AG08396 (cell line): ENCODE measurements around the gene BLCAP.
"Not testable (repeated sequence)": the region's sequence is repeated elsewhere in the genome, so short reads cannot be mapped to it uniquely, and the experiment has no call there.

Experiments
- DNase-seq: peaks from one replicate; pipeline ENCODE4 v3.0.0; 2012; ENCODE audit warnings: low spot score, mixed read lengths

BLCAP gene

DNA sequence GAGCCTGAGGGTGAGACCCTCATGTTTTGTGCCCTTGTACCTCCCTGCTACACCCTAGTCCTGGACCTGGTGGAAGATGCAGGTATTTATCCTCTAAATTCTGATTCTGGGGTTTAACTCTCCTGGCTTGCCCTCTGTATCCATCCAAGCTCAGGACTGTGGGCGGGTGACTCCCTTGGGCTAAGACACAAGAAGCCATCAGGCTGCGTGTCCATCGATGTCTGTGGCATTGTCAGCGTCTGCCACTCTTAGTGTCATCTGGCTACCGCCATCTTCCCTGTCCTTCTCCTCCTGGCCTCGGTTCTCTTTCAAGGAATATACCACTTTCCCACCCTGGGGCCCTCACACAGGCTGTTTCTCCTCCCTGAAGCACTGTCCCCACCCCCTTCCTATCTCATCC, 28.9 kb upstream of the BLCAP start:
- no peak for DNase-seq

DNA sequence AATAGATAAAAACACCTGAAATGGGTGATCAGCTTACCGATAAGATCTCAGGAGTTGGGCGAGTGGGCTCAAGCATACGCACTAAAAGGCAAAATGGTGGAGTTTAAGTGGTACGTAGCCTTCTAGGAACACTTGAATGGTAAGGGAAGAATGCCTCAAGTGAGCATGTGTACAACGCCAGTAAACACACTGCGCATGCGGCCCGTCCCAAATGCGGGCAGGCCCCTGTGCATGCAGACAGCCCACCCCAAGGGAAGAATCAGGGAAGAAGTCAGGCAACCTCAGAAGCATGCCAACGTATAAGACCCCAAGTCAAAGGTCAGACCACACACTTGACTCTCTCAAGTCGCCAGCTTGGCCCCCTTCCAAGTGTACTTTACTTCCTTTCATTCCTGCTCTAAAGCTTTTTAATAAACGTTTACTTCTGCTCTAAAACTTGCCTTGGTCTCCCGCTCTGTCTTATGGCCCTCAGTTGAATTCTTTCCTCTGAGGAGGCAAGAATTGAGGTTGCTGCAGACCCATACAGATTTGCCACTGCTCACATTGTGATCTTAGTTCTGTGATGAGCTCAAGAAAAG, 27.1 kb upstream of the BLCAP start:
- not testable (repeated sequence) for DNase-seq

DNA sequence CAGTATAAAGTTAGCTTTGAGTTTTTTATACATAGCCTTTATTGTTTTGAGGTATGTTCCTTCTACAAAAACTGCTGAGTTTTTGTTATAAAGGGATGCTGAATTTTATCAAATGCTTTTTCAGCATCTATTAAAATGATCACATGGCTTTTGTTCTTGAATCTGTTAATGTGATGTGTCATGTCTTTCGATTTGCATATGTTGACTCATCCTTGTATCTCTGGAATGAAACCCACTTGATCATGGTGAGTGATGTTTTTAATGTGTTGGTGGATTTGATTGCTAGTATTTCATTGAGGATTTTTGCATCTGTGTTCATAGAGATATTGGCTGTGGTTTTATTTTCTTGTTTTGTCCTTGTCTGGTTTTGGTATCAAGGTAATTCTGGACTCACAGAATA, 24.7 kb upstream of the BLCAP start:
- no peak for DNase-seq

DNA sequence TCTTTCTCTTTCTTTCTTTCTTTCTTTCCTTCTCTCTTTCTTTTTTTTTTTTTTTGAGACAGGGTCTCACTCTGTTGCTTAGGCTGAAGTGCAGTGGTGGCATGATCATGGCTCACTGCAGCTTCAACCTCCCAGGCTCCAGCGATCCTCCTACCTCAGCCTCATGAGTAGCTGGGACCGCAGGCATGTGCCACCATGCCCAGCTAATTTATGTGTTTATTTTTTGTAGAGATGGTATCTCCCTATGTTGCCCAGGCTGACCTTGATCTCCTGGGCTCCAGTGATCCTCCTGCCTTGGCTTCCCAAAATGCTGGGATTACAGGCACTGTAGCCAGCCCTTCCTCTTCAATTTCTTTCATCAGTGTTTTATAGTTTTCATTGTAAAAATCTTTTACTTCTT, 24.0 kb upstream of the BLCAP start:
- DNase-seq: not testable (repeated sequence)

GRCh38 chr20:37550101-37550920, 22.6 kb upstream of the BLCAP start:
- not testable (repeated sequence) for DNase-seq

DNA sequence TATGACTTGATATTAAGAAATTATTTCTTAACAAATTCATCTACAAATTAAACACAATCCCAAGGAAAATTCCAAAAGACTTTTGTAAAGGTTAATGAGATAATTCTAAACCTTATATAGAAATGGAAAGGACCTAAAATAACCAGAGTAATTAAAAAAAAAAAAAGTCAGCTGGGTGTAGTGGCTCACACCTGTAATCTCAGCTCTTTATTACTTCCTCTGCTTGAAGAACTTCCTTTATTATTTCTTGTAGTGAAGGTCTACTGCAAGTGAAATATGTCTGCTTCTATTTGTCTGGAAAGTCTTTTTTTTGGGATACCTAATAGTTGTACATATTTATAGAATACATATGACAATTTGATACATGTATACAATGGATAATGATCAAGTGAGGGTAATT, 20.2 kb upstream of the BLCAP start:
- no peak for DNase-seq

GRCh38 chr20:37545516-37545915, 17.8 kb upstream of the BLCAP start:
- no peak for DNase-seq

- DNase-seq: no peak
Measured at GRCh38 chr20:37544386-37544785, 16.7 kb upstream of the BLCAP start.

GRCh38 chr20:37543828-37544227, 16.2 kb upstream of the BLCAP start:
- DNase-seq: peak; percentile 68

DNA sequence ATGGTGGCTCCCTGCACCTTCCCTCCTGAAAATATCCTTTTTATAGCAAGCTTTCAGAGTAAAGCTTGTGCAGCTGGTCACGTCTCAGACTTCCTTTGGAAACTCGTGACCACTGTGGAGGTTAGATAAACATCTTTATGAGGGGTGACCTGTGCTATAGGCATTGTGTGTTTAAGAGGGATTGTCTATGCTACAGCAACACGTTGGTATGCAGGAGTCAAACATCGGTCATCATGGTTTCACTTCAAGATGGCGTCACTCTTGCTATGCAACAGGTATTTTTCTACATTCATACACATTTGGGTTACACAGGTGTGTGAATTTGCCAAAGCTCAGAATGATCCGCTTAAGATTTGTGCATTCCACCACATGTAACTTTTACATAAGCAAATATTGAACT, 14.6 kb upstream of the BLCAP start:
- no peak for DNase-seq

GRCh38 chr20:37541326-37541725, 13.7 kb upstream of the BLCAP start:
- no peak for DNase-seq

GRCh38 chr20:37540838-37541237, 13.2 kb upstream of the BLCAP start:
- not testable (repeated sequence) for DNase-seq

DNA sequence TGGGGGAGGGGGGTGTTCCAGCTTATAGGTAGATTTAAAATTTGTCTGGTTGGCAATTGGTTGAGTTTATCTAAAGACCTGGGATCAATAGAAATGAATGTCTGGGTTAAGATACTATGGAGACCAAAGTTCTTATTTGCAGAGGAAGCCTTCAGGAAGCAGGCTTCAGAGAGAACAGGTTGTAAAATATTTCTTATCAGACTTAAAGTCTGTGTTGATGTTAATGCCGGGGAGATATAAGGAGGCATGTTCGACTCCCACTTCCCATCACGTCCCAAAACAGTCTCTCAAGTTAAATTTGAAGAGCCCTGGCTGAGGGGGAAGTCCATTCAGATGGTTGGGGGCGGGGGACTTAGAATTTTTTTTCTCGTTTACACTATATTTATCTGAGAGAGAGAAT, 12.3 kb upstream of the BLCAP start:
- DNase-seq: no peak

DNA sequence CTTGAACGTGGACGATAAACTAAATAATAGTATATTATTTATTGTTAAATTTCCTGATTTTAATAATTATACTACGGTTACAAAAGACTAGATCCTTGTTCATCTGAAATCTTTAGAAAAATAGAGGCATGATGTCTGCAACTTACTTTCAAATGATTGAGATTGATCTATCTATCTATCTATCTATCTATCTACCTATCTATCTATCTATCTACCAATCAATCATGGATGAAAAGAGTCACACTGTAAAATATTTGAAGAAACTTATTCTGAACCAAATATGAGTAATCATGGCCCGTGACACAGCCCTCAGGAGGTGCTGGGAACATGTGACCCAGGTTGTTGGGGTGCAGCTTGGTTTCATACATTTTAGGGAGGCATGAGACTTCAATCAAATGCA, 11.7 kb upstream of the BLCAP start:
- DNase-seq: no peak

DNA sequence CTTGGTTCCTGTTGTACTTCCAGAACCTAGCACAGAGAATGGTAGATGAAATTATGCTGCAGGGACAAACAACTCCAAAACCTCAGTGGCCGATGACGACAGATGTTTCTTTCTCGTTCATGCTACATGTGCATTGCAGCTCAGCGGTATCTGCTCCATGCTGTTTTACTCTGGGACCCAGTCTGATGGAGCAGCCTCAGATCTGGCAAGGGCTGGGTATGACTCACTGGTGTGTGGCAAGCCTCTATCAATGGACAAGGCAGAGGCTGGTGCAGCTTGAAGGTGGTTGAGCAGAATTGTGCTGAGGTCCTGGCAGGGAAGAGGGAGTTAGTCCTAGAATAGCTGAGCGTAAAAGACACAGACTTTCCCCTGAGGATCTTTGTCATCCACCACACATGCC, 10.3 kb upstream of the BLCAP start:
- DNase-seq: no peak

GRCh38 chr20:37537505-37537904, 9.8 kb upstream of the BLCAP start:
- no peak for DNase-seq

GRCh38 chr20:37535443-37536132, 7.9 kb upstream of the BLCAP start:
- DNase-seq: no peak

DNA sequence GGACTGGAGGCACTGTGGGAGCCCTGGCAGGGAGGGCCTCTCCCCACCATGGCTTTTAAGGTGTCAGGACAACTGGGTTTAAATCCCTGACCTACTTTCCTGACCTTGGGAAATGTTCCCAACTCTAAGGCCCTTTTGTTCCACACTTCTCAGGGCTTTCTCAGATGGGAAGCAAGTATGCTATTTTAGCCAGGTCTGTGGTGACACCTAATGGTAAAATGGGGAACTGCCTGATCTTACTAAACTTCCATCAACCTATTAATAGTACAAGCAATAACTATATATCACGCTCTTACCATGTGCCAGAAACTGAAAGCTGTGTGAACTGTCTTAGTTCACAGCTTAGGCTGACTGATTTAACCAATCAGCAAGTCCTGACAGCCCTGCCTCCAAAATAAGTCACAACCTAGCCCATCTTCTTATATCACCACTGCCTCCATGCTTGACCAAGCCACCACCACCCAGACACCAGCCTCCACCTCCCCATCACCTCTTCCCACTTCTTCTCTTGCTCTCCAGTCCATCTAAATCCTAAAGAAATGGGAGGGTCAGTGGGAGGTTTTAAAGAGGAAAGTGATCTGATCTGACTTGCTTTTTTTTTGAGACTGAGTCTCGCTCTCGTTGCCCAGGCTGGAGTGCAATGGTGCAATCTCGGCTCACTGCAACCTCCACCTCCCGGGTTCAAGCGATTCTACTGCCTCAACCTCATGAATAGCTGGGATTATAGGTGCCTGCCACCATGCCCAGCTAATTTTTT, 6.9 kb upstream of the BLCAP start:
- peak; percentile 48 for DNase-seq

- no peak for DNase-seq
Measured at GRCh38 chr20:37533154-37533715, 5.6 kb upstream of the BLCAP start.

DNA sequence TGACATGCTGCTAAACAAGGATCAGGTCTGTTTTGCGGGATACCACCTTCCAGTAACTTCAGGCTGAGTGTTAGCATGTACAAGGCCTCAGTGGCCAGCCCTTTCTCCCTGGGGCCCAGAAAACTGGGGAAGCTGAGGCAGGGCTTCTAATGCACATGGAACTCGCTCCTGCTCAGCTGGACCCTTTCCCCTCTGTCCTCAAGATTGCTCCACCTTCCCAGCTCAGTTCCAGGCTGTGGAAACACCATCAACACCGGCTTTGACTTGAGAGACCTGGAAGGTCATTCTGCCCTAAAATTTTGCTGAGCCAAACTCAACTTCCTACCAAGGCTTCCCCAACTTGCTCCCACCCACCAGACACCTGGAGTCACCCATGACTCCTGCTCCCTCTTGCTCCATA, 4.2 kb upstream of the BLCAP start:
- DNase-seq: no peak

DNA sequence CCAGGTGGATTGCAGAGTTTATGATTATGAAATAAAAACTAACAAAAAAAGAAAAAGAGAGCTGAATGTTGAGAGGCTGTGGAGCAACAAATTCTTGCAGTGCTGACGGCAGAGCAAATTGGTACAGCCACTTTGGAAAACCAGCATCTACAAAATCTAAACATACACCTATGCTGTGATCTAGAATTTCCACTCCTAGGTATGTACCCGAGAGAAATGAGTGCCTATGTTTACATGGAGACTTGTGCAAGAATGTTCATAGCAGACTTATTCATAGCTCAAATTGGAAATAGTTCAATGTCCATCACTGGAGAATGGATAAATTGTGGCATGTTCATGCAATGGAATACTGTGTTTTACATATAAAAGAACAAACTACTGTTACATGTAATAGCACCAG, 3.0 kb upstream of the BLCAP start:
- DNase-seq: no peak

- no peak for DNase-seq
Measured at GRCh38 chr20:37529968-37530600, 2.4 kb upstream of the BLCAP start.
